Bronchial epithelial cell (primary cell): ENCODE measurements around the gene ABHD16A. TPM values are rescaled to one million over a fixed set of nuclear protein-coding genes. Genes with fewer than 3 reads are reported as not detected.

Experiments
- DNase-seq: peaks from one replicate; pipeline ENCODE4 v3.0.0-alpha.2; 2010; ENCODE audit warnings: low read depth
- FAIRE-seq: peaks from 2 replicates; lab custom pipeline; 2011; peaks lifted over from hg19 to GRCh38; lab: Jason Lieb, UNC
- H3K27me3 ChIP-seq: 2 replicates; pipeline ENCODE4 v1.5.1; 2011; ENCODE audit warnings: low read length; ENCODE audit not compliant: control insufficient read depth, insufficient read depth
- H3K36me3 ChIP-seq: 2 replicates; pipeline ENCODE4 v1.5.1; 2011; ENCODE audit warnings: low read length; ENCODE audit not compliant: control insufficient read depth, insufficient read depth
- H3K4me3 ChIP-seq: 2 replicates; pipeline ENCODE4 v1.5.1; 2011; ENCODE audit warnings: mild to moderate bottlenecking, low read depth, low read length, control low read depth
- CTCF ChIP-seq: IDR thresholded peaks from 2 replicates; pipeline ENCODE4 v1.5.1; 2011; ENCODE audit warnings: mild to moderate bottlenecking, moderate library complexity, low read length, control low read depth, inconsistent platforms; ENCODE audit not compliant: insufficient read depth, severe bottlenecking
- total RNA-seq: library from RNA; depleted of rRNA; stranded (reverse); fragments of >200 nt; gene quantifications from 2 replicates; pipeline ENCODE4 v1.2.1, GENCODE V29; 2014

The ABHD16A gene
- total RNA-seq, 1 donor from 2014 or later = 32.9 TPM

GRCh38 chr6:31723980-31724691 is 21.0 kb upstream of the ABHD16A start:
- FAIRE-seq = no peak
- DNase-seq = no peak

DNA sequence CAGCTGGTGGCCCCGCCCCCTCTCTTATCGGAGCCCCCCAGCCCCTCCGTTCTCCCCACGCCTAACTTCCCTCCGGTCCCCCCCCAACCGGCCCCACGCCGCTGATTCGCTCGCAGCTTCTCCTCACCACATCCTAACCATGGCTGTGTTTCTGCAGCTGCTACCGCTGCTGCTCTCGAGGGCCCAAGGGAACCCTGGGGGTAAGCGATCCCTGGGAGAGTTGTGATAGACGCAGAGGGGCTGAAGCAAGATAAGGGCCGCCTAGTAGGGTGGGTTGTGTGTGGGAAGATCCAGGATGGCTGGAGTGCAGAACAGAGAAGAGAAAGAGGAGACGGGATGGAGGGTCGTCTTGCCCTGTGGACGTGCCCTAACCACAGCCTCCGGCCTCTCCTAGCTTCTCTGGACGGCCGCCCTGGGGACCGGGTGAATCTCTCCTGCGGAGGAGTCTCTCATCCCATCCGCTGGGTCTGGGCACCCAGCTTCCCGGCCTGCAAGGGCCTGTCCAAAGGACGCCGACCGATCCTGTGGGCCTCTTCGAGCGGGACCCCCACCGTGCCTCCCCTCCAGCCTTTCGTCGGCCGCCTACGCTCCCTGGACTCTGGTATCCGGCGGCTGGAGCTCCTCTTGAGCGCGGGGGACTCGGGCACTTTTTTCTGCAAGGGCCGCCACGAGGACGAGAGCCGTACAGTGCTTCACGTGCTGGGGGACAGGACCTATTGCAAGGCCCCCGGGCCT is 20.3 kb upstream of the ABHD16A start, which contains the start of gene MPIG6B:
MPIG6B (plus strand) TSS at position 129 of the 735 bp plus-strand sequence; CDS start at position 140, 11 bp downstream.
- no peak for TF ChIP-seq CTCF
- no peak within 1 kb of the TSS for H3K4me3 ChIP-seq
- H3K27me3 ChIP-seq = no peaks in the 10 kb centered on the region
- DNase-seq = no peak
- no peak for FAIRE-seq
- H3K36me3 ChIP-seq = peaks cover 5% of the 10 kb centered on the region

More at GRCh38 chr6:31723980-31724691, 21.0 kb upstream of the ABHD16A start:
- no peak overlapping the region for H3K4me3 ChIP-seq
- peaks cover 5% of the 10 kb centered on the region for H3K36me3 ChIP-seq
- TF ChIP-seq CTCF = no peak
- no peaks in the 10 kb centered on the region for H3K27me3 ChIP-seq

DNA sequence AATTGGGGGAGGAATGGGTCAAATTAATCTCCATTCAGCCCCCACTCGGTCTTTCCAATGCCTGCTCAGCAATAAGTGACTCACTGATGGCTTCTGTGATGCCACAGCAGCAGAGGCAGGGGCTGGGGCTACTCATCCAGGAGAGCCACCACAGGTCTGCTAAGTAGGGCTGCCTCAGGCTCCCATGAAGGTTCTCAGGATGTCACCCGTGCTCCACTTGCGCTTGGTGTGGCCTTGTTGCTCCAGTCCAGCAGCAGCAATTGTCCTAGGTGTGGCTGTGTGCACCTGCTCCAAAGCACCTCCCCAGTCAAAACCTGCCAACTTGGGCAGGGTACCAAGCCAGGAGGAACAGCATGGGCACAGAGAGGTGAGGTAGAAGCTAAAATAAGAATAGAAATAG is 19.0 kb upstream of the ABHD16A start:
- peaks cover 3% of the 10 kb centered on the region for H3K36me3 ChIP-seq

DNA sequence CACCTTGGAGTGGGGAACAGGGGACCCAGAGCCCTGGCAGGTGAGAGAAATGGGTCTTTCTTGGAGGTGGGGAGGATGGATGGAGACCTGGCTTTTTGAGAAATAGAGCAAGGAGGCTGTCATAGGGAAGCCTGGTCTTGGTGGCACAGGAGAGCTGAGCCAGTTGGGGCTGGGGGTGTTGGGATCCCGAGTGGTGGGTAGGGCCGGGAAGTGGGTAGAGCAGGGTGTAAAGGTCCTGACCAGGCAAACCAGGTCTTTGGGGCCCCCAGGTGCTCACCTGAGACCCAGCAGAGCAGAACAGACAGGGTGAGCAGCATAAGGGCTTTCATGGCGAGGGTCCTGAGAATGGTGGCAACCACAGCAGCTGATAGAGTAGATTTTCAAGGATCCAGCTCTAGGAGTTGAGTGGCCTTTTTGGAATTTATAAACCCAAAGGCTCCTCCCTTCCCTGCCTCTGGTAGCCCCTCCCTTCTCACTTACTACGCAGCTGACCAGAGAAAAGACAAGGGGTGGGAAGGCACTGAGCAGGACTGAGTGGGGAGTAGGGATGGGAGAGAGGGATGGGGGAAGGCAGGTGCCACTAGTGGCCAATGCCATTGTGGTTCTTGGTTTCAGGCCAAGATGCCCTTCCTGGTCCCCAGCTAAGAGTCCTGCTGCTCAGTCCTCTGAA is 18.4 kb upstream of the ABHD16A start, which contains the start of gene LY6G6C:
LY6G6C (minus strand) TSS at position 396 of the 670 bp plus-strand sequence; CDS start at position 329, 67 bp downstream.
- FAIRE-seq (no peak), DNase-seq (no peak)
- H3K36me3 ChIP-seq = no peaks in the 10 kb centered on the region
- no peak within 1 kb of the TSS for H3K4me3 ChIP-seq
- no peak for TF ChIP-seq CTCF
- no peaks in the 10 kb centered on the region for H3K27me3 ChIP-seq

More for the DNA sequence above, 19.0 kb upstream of the ABHD16A start:
- Histone ChIP-seq H3K27me3 (no peaks in the 10 kb centered on the region), H3K4me3 (no peak overlapping the region)
- no peak for TF ChIP-seq CTCF
- DNase-seq = no peak
- no peak for FAIRE-seq

DNA sequence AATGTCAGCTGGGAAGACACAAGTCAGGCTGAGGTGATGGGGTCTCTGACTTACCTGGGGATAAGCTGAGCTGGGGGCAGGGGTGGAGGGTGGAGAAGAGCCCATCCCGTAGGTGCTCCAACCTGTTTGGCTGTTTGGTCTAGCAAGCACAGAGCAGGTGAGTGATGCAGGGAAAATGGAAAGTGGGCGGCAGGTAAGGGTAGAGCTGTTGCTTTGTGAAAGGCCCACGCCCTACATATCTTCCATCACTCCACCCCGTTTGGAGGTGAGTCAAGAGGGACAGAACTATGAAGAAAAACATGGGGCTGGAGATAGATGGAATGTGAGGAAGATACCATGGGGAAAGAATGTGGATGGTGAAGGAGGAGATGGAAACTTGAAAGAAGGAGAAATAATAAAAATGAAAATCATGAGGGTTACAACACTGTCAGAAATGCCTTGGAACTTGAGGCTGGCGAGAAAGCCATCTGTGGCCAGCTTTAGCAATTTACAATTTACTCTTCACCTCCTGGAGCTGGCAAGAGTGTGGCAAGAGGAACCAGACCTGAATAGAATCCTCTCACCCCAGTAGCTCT is 17.2 kb upstream of the ABHD16A start:
- DNase-seq (no peak), FAIRE-seq (no peak)
- no peaks in the 10 kb centered on the region for H3K27me3 ChIP-seq
- no peak overlapping the region for H3K4me3 ChIP-seq
- H3K36me3 ChIP-seq = no peaks in the 10 kb centered on the region
- no peak for TF ChIP-seq CTCF
